GM19452 (cell line): ENCODE results near the gene SPATA13.
"Not testable (repeated sequence)": the region's sequence is repeated elsewhere in the genome, so short reads cannot be mapped to it uniquely, and the experiment has no call there.

Experiments
- ATAC-seq: cut with Tn5 transposase; IDR thresholded peaks from one replicate; pipeline ENCODE4 v1.9.1; 2021; ENCODE audit not compliant: unreplicated experiment

Gene SPATA13

DNA sequence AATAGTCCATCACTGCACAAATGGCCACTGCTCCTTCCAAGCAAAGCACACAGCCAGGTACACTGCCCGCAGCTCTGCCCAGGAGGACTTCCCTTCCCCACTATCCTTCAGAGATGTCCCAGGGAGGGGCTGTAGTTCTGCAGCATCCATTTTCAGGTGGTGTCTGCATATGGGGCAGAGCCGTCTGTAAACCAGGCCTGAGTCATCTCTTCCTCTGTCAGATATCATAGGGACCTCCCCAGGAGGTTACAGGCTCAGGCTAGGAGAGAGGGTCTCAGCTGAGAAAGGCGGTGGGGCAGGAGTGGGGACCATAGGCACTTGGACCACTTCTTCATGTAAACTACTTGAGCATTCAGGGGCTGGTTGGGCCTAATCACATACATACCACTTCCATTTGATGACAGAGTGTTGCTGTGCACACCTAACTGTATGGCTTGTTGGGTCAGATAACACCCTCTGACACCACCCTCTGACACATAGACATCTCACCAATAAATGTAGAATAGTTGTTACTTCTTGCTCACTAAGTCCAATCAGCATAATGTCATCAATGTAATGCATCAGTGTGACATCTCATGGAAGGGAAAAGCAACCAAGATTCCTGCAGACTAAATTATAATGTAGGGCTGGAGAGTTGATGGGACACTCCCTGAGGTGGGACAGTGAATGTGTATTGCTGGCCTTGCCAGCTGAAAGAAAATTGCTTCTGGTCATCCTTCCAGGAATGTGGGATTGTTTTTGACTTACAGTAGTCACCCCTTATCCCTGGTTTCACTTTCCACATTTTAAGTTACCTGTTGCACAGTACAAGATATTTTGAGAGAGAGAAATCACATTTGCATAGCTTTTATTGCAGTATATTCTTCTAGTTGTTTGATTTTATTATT lies 189.5 kb downstream of the SPATA13 start:
- not testable (repeated sequence) for ATAC-seq

DNA sequence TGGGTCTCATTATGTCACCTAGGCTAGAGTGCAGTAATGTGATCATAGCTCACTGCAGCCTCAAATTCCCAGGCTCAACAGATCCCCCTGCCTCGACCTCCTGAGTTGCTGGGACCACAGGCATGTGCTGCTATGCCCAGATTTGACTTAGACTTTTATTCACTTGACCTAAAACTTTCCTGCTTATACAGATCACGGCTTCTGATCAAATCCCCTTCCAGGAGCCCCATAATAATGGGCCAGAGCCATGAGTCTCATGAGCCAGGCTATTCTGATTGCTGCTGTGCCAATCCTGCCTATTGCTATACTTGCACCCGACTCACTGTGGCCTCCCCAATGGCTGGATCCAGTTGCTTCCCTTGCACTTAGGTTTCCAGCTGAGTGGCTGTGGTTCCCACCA lies 190.9 kb downstream of the SPATA13 start:
- ATAC-seq: no peak

DNA sequence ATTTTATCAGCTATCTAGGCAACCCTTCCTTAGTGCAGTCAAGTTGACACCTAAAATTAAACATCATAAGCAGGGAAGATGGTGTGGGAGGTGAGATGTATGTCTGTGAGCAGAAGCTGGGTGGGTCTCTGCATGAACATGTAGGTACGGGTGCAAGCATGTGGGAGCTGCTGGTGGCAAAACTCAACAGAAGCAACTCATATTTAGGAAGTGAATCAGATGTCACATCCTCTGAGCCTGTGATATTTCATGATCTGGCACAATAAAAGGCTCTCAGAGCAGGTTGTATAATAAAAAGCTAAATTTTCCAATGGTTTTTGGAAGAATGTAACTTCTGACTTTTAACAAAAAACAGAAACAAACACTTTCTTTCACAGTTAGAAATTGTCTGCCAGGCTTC lies 193.2 kb downstream of the SPATA13 start:
- ATAC-seq: no peak

DNA sequence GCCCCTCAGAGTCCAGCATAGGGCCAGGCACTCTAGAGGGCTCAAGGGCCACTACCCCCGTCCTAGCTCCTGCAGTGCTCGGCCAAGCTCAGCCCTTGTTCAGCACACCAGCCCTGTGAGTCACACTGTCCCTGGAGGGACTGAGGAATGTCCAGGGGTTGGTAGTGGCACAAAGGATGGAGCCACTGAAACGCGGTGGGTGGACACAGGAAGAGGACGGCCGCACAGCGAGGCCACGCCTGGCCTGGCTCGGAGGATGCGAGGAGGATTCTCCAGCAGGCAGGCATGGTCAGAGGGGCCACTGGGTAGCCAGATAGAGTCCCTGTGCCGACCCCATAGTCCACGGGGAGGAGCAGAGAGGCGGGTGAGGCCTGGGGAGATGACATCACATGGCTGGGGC lies 194.6 kb downstream of the SPATA13 start:
- no peak for ATAC-seq

DNA sequence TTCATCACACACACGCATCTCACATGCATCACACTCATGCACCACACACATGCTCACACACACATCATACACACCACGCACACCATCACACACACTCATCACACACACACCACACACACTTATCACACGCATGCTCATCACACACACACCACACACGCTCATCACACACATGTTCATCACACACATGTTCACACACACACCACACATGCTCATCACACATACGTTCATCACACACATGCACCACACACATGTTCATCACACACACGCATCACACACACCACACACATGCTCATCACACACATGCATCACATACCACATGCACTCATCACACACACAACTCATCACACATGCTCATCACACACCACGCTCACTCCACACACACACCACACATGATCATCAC lies 195.8 kb downstream of the SPATA13 start:
- no peak for ATAC-seq
